HL-60 (cell line): ENCODE measurements around the gene DNAJC27.

Experiments
- POLR2AphosphoS5 ChIP-seq: IDR thresholded peaks from 2 replicates; pipeline ENCODE4 v1.6.1; 2012; ENCODE audit warnings: low read depth
- TF ChIP-seq, protein P1 (sequence below): IDR thresholded peaks from one replicate; pipeline ENCODE4 v1.5.1; 2011; ENCODE audit warnings: low read length, control low read depth, inconsistent platforms; ENCODE audit not compliant: insufficient read depth
- TF ChIP-seq, protein P2 (sequence below): IDR thresholded peaks from 2 replicates; pipeline ENCODE4 v1.6.1; 2012; ENCODE audit warnings: low read depth; ENCODE audit not compliant: insufficient replicate concordance

- TF ChIP-seq, protein P1, sequence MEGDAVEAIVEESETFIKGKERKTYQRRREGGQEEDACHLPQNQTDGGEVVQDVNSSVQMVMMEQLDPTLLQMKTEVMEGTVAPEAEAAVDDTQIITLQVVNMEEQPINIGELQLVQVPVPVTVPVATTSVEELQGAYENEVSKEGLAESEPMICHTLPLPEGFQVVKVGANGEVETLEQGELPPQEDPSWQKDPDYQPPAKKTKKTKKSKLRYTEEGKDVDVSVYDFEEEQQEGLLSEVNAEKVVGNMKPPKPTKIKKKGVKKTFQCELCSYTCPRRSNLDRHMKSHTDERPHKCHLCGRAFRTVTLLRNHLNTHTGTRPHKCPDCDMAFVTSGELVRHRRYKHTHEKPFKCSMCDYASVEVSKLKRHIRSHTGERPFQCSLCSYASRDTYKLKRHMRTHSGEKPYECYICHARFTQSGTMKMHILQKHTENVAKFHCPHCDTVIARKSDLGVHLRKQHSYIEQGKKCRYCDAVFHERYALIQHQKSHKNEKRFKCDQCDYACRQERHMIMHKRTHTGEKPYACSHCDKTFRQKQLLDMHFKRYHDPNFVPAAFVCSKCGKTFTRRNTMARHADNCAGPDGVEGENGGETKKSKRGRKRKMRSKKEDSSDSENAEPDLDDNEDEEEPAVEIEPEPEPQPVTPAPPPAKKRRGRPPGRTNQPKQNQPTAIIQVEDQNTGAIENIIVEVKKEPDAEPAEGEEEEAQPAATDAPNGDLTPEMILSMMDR: no peak
- TF ChIP-seq POLR2AphosphoS5: peak; percentile 90
- TF ChIP-seq, protein P2, sequence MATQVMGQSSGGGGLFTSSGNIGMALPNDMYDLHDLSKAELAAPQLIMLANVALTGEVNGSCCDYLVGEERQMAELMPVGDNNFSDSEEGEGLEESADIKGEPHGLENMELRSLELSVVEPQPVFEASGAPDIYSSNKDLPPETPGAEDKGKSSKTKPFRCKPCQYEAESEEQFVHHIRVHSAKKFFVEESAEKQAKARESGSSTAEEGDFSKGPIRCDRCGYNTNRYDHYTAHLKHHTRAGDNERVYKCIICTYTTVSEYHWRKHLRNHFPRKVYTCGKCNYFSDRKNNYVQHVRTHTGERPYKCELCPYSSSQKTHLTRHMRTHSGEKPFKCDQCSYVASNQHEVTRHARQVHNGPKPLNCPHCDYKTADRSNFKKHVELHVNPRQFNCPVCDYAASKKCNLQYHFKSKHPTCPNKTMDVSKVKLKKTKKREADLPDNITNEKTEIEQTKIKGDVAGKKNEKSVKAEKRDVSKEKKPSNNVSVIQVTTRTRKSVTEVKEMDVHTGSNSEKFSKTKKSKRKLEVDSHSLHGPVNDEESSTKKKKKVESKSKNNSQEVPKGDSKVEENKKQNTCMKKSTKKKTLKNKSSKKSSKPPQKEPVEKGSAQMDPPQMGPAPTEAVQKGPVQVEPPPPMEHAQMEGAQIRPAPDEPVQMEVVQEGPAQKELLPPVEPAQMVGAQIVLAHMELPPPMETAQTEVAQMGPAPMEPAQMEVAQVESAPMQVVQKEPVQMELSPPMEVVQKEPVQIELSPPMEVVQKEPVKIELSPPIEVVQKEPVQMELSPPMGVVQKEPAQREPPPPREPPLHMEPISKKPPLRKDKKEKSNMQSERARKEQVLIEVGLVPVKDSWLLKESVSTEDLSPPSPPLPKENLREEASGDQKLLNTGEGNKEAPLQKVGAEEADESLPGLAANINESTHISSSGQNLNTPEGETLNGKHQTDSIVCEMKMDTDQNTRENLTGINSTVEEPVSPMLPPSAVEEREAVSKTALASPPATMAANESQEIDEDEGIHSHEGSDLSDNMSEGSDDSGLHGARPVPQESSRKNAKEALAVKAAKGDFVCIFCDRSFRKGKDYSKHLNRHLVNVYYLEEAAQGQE: no peak
These were observed at the start of gene DNAJC27 for GRCh38 chr2:24971536-24972314.
